Stimulated activated CD4-positive, alpha-beta T cell treated with anti-CD3 and anti-CD28 coated beads, Interleukin-15, amount 100 ng/mL, for 24 hours (primary cell): Measurements from ENCODE around the gene ACVR2A.

Experiments used
- DNase-seq: peaks from one replicate; pipeline ENCODE4 v3.0.0-alpha.2; 2020

ACVR2A gene

GRCh38 chr2:147855977-147856376, 11.1 kb downstream of the ACVR2A start:
- no peak for DNase-seq

- DNase-seq: no peak
Measured at GRCh38 chr2:147860009-147860408, 15.2 kb downstream of the ACVR2A start.

- DNase-seq: no peak
Measured at GRCh38 chr2:147862859-147863516, 18.2 kb downstream of the ACVR2A start.

GRCh38 chr2:147863835-147864234, 19.0 kb downstream of the ACVR2A start:
- DNase-seq: no peak

GRCh38 chr2:147865560-147865959, 20.7 kb downstream of the ACVR2A start:
- DNase-seq: no peak

GRCh38 chr2:147867050-147867449, 22.2 kb downstream of the ACVR2A start:
- no peak for DNase-seq

GRCh38 chr2:147869934-147870333, 25.1 kb downstream of the ACVR2A start:
- no peak for DNase-seq

GRCh38 chr2:147872967-147873366, 28.1 kb downstream of the ACVR2A start:
- no peak for DNase-seq

GRCh38 chr2:147873859-147874483, 29.1 kb downstream of the ACVR2A start:
- DNase-seq: no peak

GRCh38 chr2:147879846-147880245, 35.0 kb downstream of the ACVR2A start:
- no peak for DNase-seq

- no peak for DNase-seq
Measured at GRCh38 chr2:147882631-147883030, 37.8 kb downstream of the ACVR2A start.

GRCh38 chr2:147884830-147885229, 40.0 kb downstream of the ACVR2A start:
- no peak for DNase-seq

- DNase-seq: no peak
Measured at GRCh38 chr2:147886136-147886535, 41.3 kb downstream of the ACVR2A start.

GRCh38 chr2:147888680-147889079, 43.9 kb downstream of the ACVR2A start:
- no peak for DNase-seq

- DNase-seq: no peak
Measured at GRCh38 chr2:147904051-147904450, 59.2 kb downstream of the ACVR2A start.

GRCh38 chr2:147909178-147909577, 64.3 kb downstream of the ACVR2A start:
- no peak for DNase-seq

GRCh38 chr2:147910990-147911473, 66.2 kb downstream of the ACVR2A start:
- DNase-seq: peak; percentile 25

GRCh38 chr2:147913701-147914480, 69.1 kb downstream of the ACVR2A start:
- DNase-seq: no peak

- DNase-seq: no peak
Measured at GRCh38 chr2:147916067-147916466, 71.2 kb downstream of the ACVR2A start.

GRCh38 chr2:147916723-147917122, 71.9 kb downstream of the ACVR2A start:
- no peak for DNase-seq

- no peak for DNase-seq
Measured at GRCh38 chr2:147917161-147917560, 72.3 kb downstream of the ACVR2A start.

- DNase-seq: no peak
Measured at GRCh38 chr2:147923846-147924245, 79.0 kb downstream of the ACVR2A start.

- no peak for DNase-seq
Measured at GRCh38 chr2:147924647-147925046, 79.8 kb downstream of the ACVR2A start.

GRCh38 chr2:147925886-147926285, 81.1 kb downstream of the ACVR2A start:
- DNase-seq: no peak
